Measurements from ENCODE around the gene VWF. TPM values are rescaled to one million over a fixed set of nuclear protein-coding genes. Genes with fewer than 3 reads are reported as not detected.

Gene VWF
- polyA plus RNA-seq, 4 donors: 8.1 to 11.9 (median 11.0) TPM

DNA sequence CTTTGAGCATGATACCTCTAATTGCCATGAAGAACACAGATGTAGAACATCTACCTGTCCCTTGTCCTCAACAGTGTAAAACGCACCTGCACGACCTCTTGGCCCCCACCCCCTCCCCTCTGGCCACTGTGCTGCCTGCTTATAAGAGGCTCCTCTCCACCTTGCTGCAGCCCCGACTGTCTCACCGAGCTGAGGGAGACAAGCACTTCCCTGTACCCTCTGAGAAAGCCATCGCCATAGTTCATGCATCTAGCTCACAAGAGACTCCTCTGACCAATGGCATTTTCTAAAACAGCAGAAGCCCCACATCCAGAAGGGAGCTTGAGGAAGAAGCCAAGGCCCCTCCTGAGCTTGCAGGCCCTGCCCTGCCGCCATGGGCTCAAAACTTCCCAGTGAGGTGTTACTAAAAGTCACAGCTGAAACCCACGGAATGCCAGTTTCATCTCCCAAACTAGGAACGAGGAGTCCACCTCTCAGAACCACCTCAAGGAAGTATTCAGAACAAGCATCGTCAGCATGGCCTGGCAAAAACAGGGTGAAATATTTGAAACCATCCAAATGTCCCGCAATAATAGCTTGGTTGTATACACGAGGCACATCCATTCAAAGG lies 157.9 kb downstream of the VWF start:
- DNase-seq (ENCODE audit: low read depth in 4 of 4, low spot score in 2 of 4): no peak

DNA sequence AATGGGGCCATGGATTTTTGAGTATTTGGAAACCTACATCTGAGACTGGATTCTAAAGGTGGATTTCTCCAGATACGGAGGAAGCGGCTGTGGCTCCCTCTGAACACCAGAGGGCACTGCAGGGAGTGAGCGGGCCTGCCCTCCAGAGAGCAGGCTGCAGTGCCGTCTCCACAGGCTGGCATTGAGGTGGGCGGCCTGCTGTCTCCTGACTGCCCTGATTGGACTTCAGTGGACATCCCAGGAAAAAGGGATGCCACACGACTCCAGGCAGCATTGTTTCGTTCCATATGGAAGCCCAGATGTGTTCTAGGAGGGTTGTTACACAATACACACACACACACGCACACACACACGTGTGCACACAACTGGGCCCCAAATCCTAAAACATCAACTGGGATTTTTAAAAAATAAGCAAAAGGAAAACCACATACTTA lies 158.5 kb downstream of the VWF start:
- no peak for DNase-seq (ENCODE audit: low read depth in 4 of 4, low spot score in 2 of 4)

DNA sequence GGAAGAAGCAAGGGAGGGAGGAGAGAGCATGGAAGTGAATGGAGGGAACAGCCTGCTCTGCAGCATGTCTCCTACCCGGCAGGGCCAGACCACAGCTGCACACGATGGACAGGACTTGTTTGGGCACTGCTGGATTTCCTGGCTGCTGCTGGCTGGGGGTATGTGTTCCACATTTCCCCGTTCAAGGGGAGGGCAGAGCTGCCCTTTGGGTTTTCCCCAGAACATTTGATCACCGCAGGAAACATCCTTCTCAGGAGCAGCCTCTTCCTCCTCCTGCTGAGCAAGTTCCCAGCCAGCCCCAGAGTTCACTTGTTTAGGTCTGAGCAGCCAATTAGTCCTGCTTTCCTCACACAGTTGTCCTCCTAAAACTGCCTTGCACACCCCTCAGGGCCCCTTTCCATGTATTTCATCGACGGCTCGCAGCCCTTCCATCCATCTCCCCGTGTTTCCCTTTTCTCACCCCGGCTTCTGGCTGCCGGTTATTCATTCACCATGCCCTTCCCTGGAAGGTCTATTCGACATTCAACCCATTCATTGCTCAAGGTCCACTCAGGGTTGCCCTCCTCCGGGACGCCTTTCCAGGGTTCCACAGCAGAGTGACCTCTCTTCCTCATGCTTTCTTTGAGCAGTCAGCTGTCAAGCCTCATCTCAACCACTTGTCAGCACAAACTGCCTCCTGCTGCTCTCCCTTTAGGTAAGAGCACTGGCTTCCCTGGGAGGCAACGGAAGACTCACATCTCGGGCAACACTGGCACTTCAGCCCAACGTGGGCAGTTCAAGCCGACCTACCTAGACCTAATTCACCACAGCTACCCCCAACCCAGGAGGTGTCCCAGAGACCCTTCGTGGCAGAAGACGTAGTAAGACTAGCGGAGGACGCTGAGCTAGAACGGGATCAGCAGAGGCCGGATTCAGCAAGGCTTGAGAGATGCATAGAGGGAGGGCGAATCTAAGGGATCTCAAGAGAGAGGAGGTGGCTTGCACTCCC lies 159.3 kb downstream of the VWF start:
- no peak for DNase-seq (ENCODE audit: low read depth in 4 of 4, low spot score in 2 of 4)

GRCh38 chr12:5963515-5963914 lies 161.0 kb downstream of the VWF start:
- DNase-seq (ENCODE audit: low read depth in 4 of 4, low spot score in 2 of 4): no peak

DNA sequence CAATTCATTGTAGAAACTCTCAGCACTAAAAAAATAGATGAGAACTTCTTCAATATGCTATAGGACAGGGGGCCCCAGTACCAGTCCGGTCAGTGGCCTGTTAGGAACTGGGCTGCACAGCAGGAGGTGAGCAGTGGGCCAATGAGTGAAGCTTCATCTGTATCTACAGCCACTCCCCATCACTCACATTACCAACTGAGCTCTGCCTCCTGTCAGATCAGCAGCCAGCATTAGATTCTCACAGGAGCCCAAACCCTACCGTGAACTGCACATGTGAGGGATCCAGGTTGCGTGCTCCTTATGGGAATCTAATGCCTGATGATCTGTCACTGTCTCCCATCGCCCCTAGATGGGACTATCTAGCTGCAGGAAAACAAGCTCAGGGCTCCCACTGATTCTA lies 163.7 kb downstream of the VWF start:
- no peak for DNase-seq (ENCODE audit: low read depth in 4 of 4, low spot score in 2 of 4)

DNA sequence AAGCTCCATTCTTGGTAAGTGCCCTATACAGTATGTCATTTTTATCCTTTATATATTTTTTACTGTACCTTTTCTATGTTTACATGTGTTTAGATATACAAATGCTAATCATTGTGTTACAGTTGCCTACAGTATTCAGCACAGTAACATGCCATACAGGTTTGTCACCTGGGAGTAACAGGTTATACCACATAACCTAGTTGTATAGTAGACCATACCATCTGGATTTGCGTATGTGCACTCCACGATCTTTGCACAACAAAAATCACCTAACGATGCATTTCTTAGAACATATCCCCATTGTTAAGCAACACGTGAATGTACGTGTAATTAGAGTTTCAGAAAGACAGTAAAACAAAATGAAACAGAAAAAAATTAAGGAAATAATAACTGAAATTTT lies 167.5 kb downstream of the VWF start:
- no peak for DNase-seq (ENCODE audit: low read depth in 4 of 4, low spot score in 2 of 4)

DNA sequence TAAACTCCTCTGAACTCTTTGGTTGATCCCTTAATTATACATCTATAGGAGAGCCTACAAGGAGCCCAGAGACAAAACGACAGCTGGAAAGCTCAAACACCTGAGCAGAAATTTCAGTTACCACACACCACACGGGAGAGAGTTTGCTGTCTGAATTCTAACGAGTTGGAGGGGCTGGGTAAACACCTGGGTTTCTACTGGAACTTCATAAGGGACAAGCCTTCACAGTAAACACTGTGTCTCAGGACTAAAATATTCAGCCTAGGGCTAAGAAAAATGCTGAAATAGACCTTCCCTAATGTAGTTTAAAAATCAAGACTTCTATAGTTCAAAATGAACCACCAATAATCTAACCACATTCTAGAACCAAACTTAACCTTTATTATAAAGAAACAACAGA lies 169.8 kb downstream of the VWF start:
- DNase-seq (ENCODE audit: low read depth in 4 of 4, low spot score in 2 of 4): no peak

GRCh38 chr12:5953835-5954586 lies 170.5 kb downstream of the VWF start:
- DNase-seq (ENCODE audit: low read depth in 4 of 4, low spot score in 2 of 4): no peak

DNA sequence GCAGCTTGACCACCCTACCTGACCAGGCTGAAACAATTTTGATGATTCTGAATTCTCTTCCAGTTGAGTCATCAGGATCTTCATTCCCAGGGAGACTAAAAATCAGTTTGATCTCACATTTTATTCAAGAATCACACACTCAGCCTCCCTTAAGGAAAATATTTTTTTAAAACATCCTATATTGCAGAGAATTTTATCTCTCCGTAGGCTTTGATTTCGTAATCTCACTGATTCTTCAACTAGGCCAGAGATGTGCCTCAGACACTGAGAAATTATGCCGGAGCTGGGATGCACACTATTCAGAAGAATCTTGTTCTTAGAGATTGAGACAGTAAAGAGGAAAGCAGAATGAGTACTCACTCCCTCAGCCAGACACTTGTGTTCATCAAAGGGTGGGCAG lies 172.4 kb downstream of the VWF start:
- DNase-seq (ENCODE audit: low read depth in 4 of 4, low spot score in 2 of 4): no peak

DNA sequence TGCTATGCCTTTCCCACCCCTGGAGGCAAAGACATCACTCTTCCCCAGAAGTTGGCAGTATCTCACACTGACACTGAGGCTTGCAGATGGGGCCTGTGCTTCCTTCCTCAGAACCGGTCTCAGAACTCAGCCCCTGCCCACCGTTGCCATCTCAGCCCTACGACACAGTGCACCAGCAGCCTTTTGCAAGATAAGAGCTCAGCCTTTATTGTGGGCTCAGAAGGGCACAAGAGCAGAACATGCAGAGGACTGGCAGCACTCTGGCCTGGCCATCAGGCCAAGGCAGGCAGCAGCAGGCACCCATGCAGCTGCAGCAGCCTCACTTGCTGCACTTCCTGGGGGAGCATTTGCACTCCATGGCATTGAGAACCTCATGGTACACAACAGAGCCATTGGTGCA lies 175.8 kb downstream of the VWF start:
- no peak for DNase-seq (ENCODE audit: low read depth in 4 of 4, low spot score in 2 of 4)

DNA sequence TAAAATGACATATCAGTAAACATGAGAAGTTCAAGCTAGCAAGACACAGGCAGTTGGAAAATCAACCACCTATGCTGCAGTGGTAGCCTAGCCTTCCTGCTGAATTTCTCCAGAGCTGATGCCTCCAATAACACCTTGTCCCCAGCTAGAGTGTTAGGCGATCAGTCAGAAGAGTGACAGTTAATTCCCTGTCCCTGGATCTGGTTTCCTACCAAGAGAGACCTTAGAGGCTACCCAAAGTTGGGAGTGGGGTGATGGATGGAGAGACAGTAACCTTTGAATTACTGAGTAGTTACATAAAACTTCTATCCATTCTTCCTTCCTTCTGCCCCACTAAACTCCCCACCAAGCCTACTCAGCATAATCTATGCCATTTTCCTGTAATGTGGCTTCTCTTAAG lies 177.5 kb downstream of the VWF start:
- no peak for DNase-seq (ENCODE audit: low read depth in 4 of 4, low spot score in 2 of 4)

- DNase-seq (ENCODE audit: low read depth in 4 of 4, low spot score in 2 of 4): no peak
Measured at GRCh38 chr12:5946388-5946787, 178.1 kb downstream of the VWF start.

- DNase-seq (ENCODE audit: low read depth in 4 of 4, low spot score in 2 of 4): peak in 1 of 4 donors; percentile 51
Measured at GRCh38 chr12:5945071-5946008, 179.1 kb downstream of the VWF start, which contains the start of gene ANO2. Gene ANO2, minus strand, starts transcription at chr12:5945259. Its CDS starts 42 bp downstream, at chr12:5945217.

- no peak for DNase-seq (ENCODE audit: low read depth in 4 of 4, low spot score in 2 of 4)
Measured at GRCh38 chr12:5944688-5945070, 179.8 kb downstream of the VWF start.

GRCh38 chr12:5944053-5944452 lies 180.4 kb downstream of the VWF start:
- no peak for DNase-seq (ENCODE audit: low read depth in 4 of 4, low spot score in 2 of 4)

DNA sequence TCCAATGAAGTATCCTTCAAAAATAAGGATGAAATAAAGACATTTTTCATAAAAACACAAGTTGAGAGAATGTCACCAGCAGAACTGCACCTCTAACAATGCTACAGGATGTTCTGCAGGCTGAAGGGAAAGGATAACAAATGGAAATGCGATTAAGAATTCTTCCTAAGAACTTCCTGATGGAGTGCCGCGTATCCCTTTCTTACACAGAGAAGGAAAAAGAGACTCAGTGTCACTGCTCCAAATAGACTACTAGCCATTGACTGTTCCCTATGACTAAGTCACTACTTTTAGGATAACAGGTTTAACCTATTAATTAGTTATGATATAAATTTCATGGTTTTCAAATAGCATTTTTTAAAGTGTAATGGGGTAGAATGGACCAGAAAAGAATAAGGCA lies 182.6 kb downstream of the VWF start:
- no peak for DNase-seq (ENCODE audit: low read depth in 4 of 4, low spot score in 2 of 4)

GRCh38 chr12:5927732-5928516 lies 196.5 kb downstream of the VWF start:
- DNase-seq (ENCODE audit: low read depth in 4 of 4, low spot score in 2 of 4): no peak

- DNase-seq (ENCODE audit: low read depth in 4 of 4, low spot score in 2 of 4): no peak
Measured at GRCh38 chr12:5925646-5926045, 198.8 kb downstream of the VWF start.

DNA sequence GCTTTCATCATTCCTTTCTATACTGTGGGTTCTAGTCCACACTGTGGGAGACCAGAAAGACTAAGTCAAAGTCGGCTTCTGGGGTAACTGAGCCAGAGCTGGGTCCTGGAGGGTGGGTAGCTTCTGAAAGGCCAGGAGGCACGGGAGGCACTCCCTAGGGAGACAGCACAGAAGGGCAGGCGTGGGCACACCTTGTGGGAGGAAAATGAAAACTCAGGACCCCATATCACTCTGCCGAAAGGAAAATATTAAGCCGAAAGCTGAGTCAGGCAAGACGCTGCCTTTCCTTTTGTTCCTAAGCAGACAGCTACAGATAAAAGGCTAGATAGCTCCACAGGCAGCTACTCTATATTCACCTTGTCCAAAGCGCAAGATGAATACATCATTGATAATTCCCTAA lies 200.1 kb downstream of the VWF start:
- no peak for DNase-seq (ENCODE audit: low read depth in 4 of 4, low spot score in 2 of 4)
